Measurements from ENCODE around the gene SIRPB2.
"Not testable (repeated sequence)": the region's sequence is repeated elsewhere in the genome, so short reads cannot be mapped to it uniquely, and the experiment has no call there.

SIRPB2 gene

GRCh38 chr20:1499528-1500420, 8.6 kb upstream of the SIRPB2 start:
- no peak for DNase-seq

GRCh38 chr20:1497371-1497770, 6.2 kb upstream of the SIRPB2 start:
- not testable (repeated sequence) for DNase-seq

- DNase-seq, result no peak
Observed at GRCh38 chr20:1496930-1497329, 5.7 kb upstream of the SIRPB2 start.

- no peak for DNase-seq
Observed at GRCh38 chr20:1494436-1494835, 3.2 kb upstream of the SIRPB2 start.

- DNase-seq, result no peak
Observed at GRCh38 chr20:1493536-1493935, 2.3 kb upstream of the SIRPB2 start.

- DNase-seq, result peak; percentile 28
Observed at GRCh38 chr20:1491860-1492642, 831 bp upstream of the SIRPB2 start.

- no peak for DNase-seq
Observed at GRCh38 chr20:1490643-1491195, 501 bp downstream of the SIRPB2 start.

- no peak for DNase-seq
Observed at GRCh38 chr20:1489764-1490436, 1.3 kb downstream of the SIRPB2 start.

GRCh38 chr20:1489325-1489724, 1.9 kb downstream of the SIRPB2 start:
- no peak for DNase-seq

- no peak for DNase-seq
Observed at GRCh38 chr20:1486566-1486965, 4.7 kb downstream of the SIRPB2 start.

- DNase-seq, result no peak
Observed at GRCh38 chr20:1484438-1485116, 6.6 kb downstream of the SIRPB2 start.

- DNase-seq, result no peak
Observed at GRCh38 chr20:1479831-1480595, 11.2 kb downstream of the SIRPB2 start.

GRCh38 chr20:1478566-1478965, 12.7 kb downstream of the SIRPB2 start:
- no peak for DNase-seq

- no peak for DNase-seq
Observed at GRCh38 chr20:1477896-1478490, 13.2 kb downstream of the SIRPB2 start.

GRCh38 chr20:1474817-1475603, 16.2 kb downstream of the SIRPB2 start:
- no peak for DNase-seq

GRCh38 chr20:1474325-1474724, 16.9 kb downstream of the SIRPB2 start:
- DNase-seq, result no peak

GRCh38 chr20:1473246-1474220, 17.7 kb downstream of the SIRPB2 start:
- DNase-seq, result no peak

GRCh38 chr20:1472556-1473245, 18.5 kb downstream of the SIRPB2 start:
- peak; percentile 52 for DNase-seq

- no peak for DNase-seq
Observed at GRCh38 chr20:1471242-1471641, 20.0 kb downstream of the SIRPB2 start.
